ENCODE measurements around the gene GTF2E1. TPM values are rescaled to one million over a fixed set of nuclear protein-coding genes. Genes with fewer than 3 reads are reported as not detected.

The GTF2E1 gene
- polyA plus RNA-seq, 1 donor (not counting 4 experiments of a cell fraction or from before 2014, with no cell fraction given), result 14.8 TPM

GRCh38 chr3:120699333-120699732 is 43.2 kb upstream of the GTF2E1 start:
- no peaks in the 10 kb centered on the region for H3K4me1 ChIP-seq (ENCODE audit: control insufficient read depth, extremely low read depth, insufficient read depth, low read length)
- H4K20me1 ChIP-seq (ENCODE audit: control insufficient read depth, extremely low read depth, insufficient read depth, low read length), result no peaks in the 10 kb centered on the region
- H3K79me2 ChIP-seq (ENCODE audit: control insufficient read depth, insufficient read depth, low read length), result no peaks in the 10 kb centered on the region
- H3K36me3 ChIP-seq (ENCODE audit: control insufficient read depth in 2 of 2, extremely low read depth in 1 of 2, insufficient read depth in 2 of 2, low read length in 2 of 2), result peaks cover 0 to 4% of the 10 kb centered on the region in 2 experiments
- TF ChIP-seq CTCF (optimal IDR thresholded peaks at IDR 0.05 in 1 of 3, IDR thresholded peaks at IDR 0.05 in 1 of 3, conservative IDR thresholded peaks at IDR 0.05 in 1 of 3; ENCODE audit: extremely low read depth in 1 of 3, insufficient read depth in 2 of 3, low read length in 3 of 3) (no peak), EZH2 (IDR thresholded peaks at IDR 0.05; ENCODE audit: low read length) (no peak)
- DNase-seq (ENCODE audit: low read depth, low spot score) (no peak), FAIRE-seq (no peak)
- dilution Hi-C loops (cut with MboI; ENCODE audit: extremely low pct_ligation_motif_present, low sequenced_read_pairs), result no loop called here
- no peak overlapping the region for H3K9ac ChIP-seq (ENCODE audit: control insufficient read depth, extremely low read depth, insufficient read depth, low read length)
- no peak overlapping the region for H3K4me3 ChIP-seq (ENCODE audit: control insufficient read depth in 2 of 3, extremely low read depth in 1 of 3, insufficient read depth in 2 of 3, low read depth in 1 of 3, low read length in 3 of 3)
- no peaks in the 10 kb centered on the region for H3K9me1 ChIP-seq (ENCODE audit: control insufficient read depth, extremely low read depth, insufficient read depth, low read length)
- no peaks in the 10 kb centered on the region for H3K27me3 ChIP-seq (ENCODE audit: control insufficient read depth, extremely low read depth, insufficient read depth, low read length)
- no peak overlapping the region for H2AFZ ChIP-seq (ENCODE audit: control insufficient read depth, low read length)
- no peaks in the 10 kb centered on the region for H3K9me3 ChIP-seq (ENCODE audit: control insufficient read depth, low read depth, low read length)
- H3K4me2 ChIP-seq (ENCODE audit: control insufficient read depth, extremely low read depth, insufficient read depth, low read depth, low read length), result no peak overlapping the region
- H3K27ac ChIP-seq (ENCODE audit: control insufficient read depth, insufficient read depth, low read length), result no peak overlapping the region

- dilution Hi-C loops (cut with MboI; ENCODE audit: extremely low pct_ligation_motif_present, low sequenced_read_pairs), result no loop called here
These were observed 36.5 kb upstream of the GTF2E1 start for GRCh38 chr3:120705884-120706582.

More at GRCh38 chr3:120705884-120706582, 36.5 kb upstream of the GTF2E1 start:
- Histone ChIP-seq H3K9me3 (ENCODE audit: control insufficient read depth, low read depth, low read length) (no peaks in the 10 kb centered on the region), H3K27me3 (ENCODE audit: control insufficient read depth, extremely low read depth, insufficient read depth, low read length) (no peaks in the 10 kb centered on the region), H3K4me2 (ENCODE audit: control insufficient read depth, extremely low read depth, insufficient read depth, low read depth, low read length) (no peak overlapping the region), H3K36me3 (ENCODE audit: control insufficient read depth in 2 of 2, extremely low read depth in 1 of 2, insufficient read depth in 2 of 2, low read length in 2 of 2) (peaks cover 0 to 6% of the 10 kb centered on the region in 2 experiments), H3K27ac (ENCODE audit: control insufficient read depth, insufficient read depth, low read length) (no peak overlapping the region), H3K9ac (ENCODE audit: control insufficient read depth, extremely low read depth, insufficient read depth, low read length) (no peak overlapping the region), H3K79me2 (ENCODE audit: control insufficient read depth, insufficient read depth, low read length) (no peaks in the 10 kb centered on the region), H3K4me1 (ENCODE audit: control insufficient read depth, extremely low read depth, insufficient read depth, low read length) (no peaks in the 10 kb centered on the region), H3K4me3 (ENCODE audit: control insufficient read depth in 2 of 3, extremely low read depth in 1 of 3, insufficient read depth in 2 of 3, low read depth in 1 of 3, low read length in 3 of 3) (no peak overlapping the region), H2AFZ (ENCODE audit: control insufficient read depth, low read length) (no peak overlapping the region), H4K20me1 (ENCODE audit: control insufficient read depth, extremely low read depth, insufficient read depth, low read length) (no peaks in the 10 kb centered on the region), H3K9me1 (ENCODE audit: control insufficient read depth, extremely low read depth, insufficient read depth, low read length) (no peaks in the 10 kb centered on the region)
- TF ChIP-seq EZH2 (IDR thresholded peaks at IDR 0.05; ENCODE audit: low read length) (no peak), CTCF (optimal IDR thresholded peaks at IDR 0.05 in 1 of 3, IDR thresholded peaks at IDR 0.05 in 1 of 3, conservative IDR thresholded peaks at IDR 0.05 in 1 of 3; ENCODE audit: extremely low read depth in 1 of 3, insufficient read depth in 2 of 3, low read length in 3 of 3) (no peak)
- no peak for FAIRE-seq
- DNase-seq (ENCODE audit: low read depth, low spot score), result no peak
